Activated CD4-positive, alpha-beta T cell treated with anti-CD3 and anti-CD28 coated beads, Interleukin-2, amount 10 ng/mL, durations not matched to agents 7 days and 5 days (primary cell): ENCODE measurements around the gene NUP133. TPM values are rescaled to one million over a fixed set of nuclear protein-coding genes. Genes with fewer than 3 reads are reported as not detected.
"Not testable (repeated sequence)": the region's sequence is repeated elsewhere in the genome, so short reads cannot be mapped to it uniquely, and the experiment has no call there.

Source experiments
- CTCF ChIA-PET: fragments of 350-600 bp; sonication (Branson Sonifier 250); formaldehyde crosslinking; loops from one replicate; lab custom pipeline; 2021; ENCODE audit warnings: antibody characterized with exemption; lab: Charles Lee
- POLR2A ChIA-PET: fragments of 350-600 bp; sonication (Branson Sonifier 250); formaldehyde crosslinking; loops from one replicate; lab custom pipeline; 2021; ENCODE audit warnings: antibody characterized with exemption; lab: Charles Lee
- DNase-seq: peaks from one replicate; pipeline ENCODE4 v3.0.0-alpha.2; 2020
- H3K27ac Mint-ChIP-seq: one replicate; pipeline ENCODE4 v1.8.0; 2021; ENCODE audit warnings: mild to moderate bottlenecking, moderate library complexity, mixed read lengths
- H3K27me3 Mint-ChIP-seq: one replicate; pipeline ENCODE4 v1.8.0; 2021; ENCODE audit warnings: mixed read lengths
- H3K36me3 Mint-ChIP-seq: one replicate; pipeline ENCODE4 v1.8.0; 2021; ENCODE audit warnings: low read depth, mixed read lengths
- H3K4me1 Mint-ChIP-seq: one replicate; pipeline ENCODE4 v1.8.0; 2021; ENCODE audit warnings: mixed read lengths
- H3K4me3 Mint-ChIP-seq: one replicate; pipeline ENCODE4 v1.8.0; 2021; ENCODE audit warnings: mild to moderate bottlenecking, moderate library complexity, mixed read lengths
- H3K9me3 Mint-ChIP-seq: one replicate; pipeline ENCODE4 v1.8.0; 2021; ENCODE audit warnings: mixed read lengths
- total RNA-seq, 2 experiments: library from RNA; stranded (reverse); gene quantifications; one replicate each; pipeline ENCODE4 v1.2.3, GENCODE V29; 2021

The NUP133 gene
- total RNA-seq, 2 experiments from 2014 or later = 45.2 to 46.0 TPM

DNA sequence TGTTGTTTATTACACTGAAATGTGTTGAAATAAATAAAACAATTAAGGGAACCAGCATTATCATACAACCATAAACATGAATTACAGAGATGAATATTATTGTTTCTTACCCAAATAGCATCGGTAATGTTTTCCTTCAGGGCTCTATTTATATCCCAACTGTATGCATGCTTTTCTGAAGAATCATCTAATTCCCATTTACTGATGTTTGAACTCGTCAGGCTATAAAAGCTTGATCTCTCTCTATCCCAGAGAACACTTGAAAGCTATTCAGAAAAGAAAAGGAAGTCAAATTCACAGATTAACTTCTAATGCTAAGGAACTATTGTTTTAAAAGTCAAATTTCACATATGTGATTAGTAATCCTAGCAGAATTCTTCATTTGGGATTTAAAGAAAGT, 12.4 kb downstream of the NUP133 start:
- no peaks in the 10 kb centered on the region for H3K9me3 Mint-ChIP-seq
- ChIA-PET POLR2A (interaction anchor here (1.2 kb wide), 1 partner anchor 12 kb away, joined by 3 read pairs; the partner anchor contains the start of gene NUP133), CTCF (interaction anchor here (1.2 kb wide), 2 partner anchors 11 to 230 kb away, joined by 3 read pairs; no protein-coding TSS in a partner anchor)
- H3K4me3 Mint-ChIP-seq = no peak overlapping the region
- H3K27ac Mint-ChIP-seq = no peak overlapping the region
- H3K27me3 Mint-ChIP-seq = no peaks in the 10 kb centered on the region
- H3K36me3 Mint-ChIP-seq = peaks cover 40% of the 10 kb centered on the region
- H3K4me1 Mint-ChIP-seq = no peaks in the 10 kb centered on the region
- no peak for DNase-seq

GRCh38 chr1:229487181-229487580, 21.0 kb downstream of the NUP133 start:
- CTCF ChIA-PET = interaction anchor here (0.9 kb wide), 1 partner anchor 18 kb away, joined by 3 read pairs; no protein-coding TSS in a partner anchor
- Mint-ChIP-seq H3K4me3 (no peak overlapping the region), H3K27me3 (no peaks in the 10 kb centered on the region), H3K4me1 (peaks cover 2% of the 10 kb centered on the region), H3K9me3 (no peaks in the 10 kb centered on the region), H3K36me3 (peaks cover 49% of the 10 kb centered on the region), H3K27ac (no peak overlapping the region)
- no peak for DNase-seq
- POLR2A ChIA-PET = no interaction called here

GRCh38 chr1:229485318-229485717, 22.8 kb downstream of the NUP133 start:
- no peak for DNase-seq
- Mint-ChIP-seq H3K9me3 (no peaks in the 10 kb centered on the region), H3K27me3 (no peaks in the 10 kb centered on the region), H3K4me3 (no peak overlapping the region), H3K27ac (no peak overlapping the region), H3K4me1 (peaks cover 4% of the 10 kb centered on the region), H3K36me3 (peaks cover 51% of the 10 kb centered on the region)
- CTCF ChIA-PET = interaction anchor here (1.0 kb wide), 1 partner anchor 9 kb away, joined by 3 read pairs; no protein-coding TSS in a partner anchor
- POLR2A ChIA-PET = no interaction called here

- no peak overlapping the region for H3K27ac Mint-ChIP-seq
- ChIA-PET POLR2A (no interaction called here), CTCF (interaction anchor here (0.8 to 2.0 kb wide), 15 partner anchors 10 to 296 kb away, joined by 3 to 13 read pairs (median 3); partner anchors contain the start of gene CCSAP)
- no peaks in the 10 kb centered on the region for H3K9me3 Mint-ChIP-seq
- H3K4me3 Mint-ChIP-seq = no peak overlapping the region
- peaks cover 11% of the 10 kb centered on the region for H3K4me1 Mint-ChIP-seq
- no peak for DNase-seq
- H3K27me3 Mint-ChIP-seq = no peaks in the 10 kb centered on the region
- H3K36me3 Mint-ChIP-seq = peaks cover 47% of the 10 kb centered on the region
Observed at GRCh38 chr1:229482511-229482910, 25.6 kb downstream of the NUP133 start.

DNA sequence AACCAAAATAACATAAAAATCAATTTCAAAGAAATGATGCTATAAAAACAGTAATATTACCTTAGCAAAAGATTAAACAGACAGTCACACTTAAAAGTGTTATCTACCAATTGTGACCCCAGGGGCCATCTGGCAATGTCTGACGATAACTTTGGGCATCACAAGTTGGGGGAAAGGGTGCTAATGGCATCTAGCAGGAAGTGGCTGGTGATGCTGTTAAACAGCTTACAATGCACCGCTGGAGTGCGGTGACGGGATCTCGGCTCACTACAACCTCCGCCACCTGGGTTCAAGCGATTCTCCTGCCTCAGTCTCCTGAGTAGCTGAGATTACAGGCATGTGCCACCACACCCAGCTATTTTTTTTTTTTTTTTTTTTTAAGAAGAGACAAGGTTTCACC, 27.6 kb downstream of the NUP133 start:
- Mint-ChIP-seq H3K27me3 (no peaks in the 10 kb centered on the region), H3K27ac (no peak overlapping the region), H3K9me3 (no peaks in the 10 kb centered on the region), H3K4me1 (peaks cover 11% of the 10 kb centered on the region), H3K4me3 (no peak overlapping the region), H3K36me3 (peaks cover 34% of the 10 kb centered on the region)
- ChIA-PET CTCF (interaction anchor here (0.9 to 1.5 kb wide), 4 partner anchors 32 to 249 kb away, joined by 3 to 5 read pairs (median 4); no protein-coding TSS in a partner anchor), POLR2A (interaction anchor here (0.6 kb wide), 1 partner anchor 222 kb away, joined by 7 read pairs; no protein-coding TSS in a partner anchor)
- no peak for DNase-seq

GRCh38 chr1:229479660-229480399, 28.3 kb downstream of the NUP133 start:
- Mint-ChIP-seq H3K27ac (no peak overlapping the region), H3K27me3 (no peaks in the 10 kb centered on the region), H3K9me3 (no peaks in the 10 kb centered on the region), H3K4me3 (no peak overlapping the region), H3K4me1 (peaks cover 11% of the 10 kb centered on the region), H3K36me3 (peaks cover 30% of the 10 kb centered on the region)
- ChIA-PET POLR2A (interaction anchor here (0.6 kb wide), 1 partner anchor 221 kb away, joined by 7 read pairs; no protein-coding TSS in a partner anchor), CTCF (interaction anchor here (0.9 to 1.5 kb wide), 3 partner anchors 221 to 251 kb away, joined by 3 to 4 read pairs (median 3); no protein-coding TSS in a partner anchor)
- no peak for DNase-seq

GRCh38 chr1:229478852-229479251, 29.3 kb downstream of the NUP133 start:
- CTCF ChIA-PET = interaction anchor here (1.5 kb wide), 1 partner anchor 250 kb away, joined by 3 read pairs; no protein-coding TSS in a partner anchor
- POLR2A ChIA-PET = no interaction called here
- no peak overlapping the region for H3K4me3 Mint-ChIP-seq

DNA sequence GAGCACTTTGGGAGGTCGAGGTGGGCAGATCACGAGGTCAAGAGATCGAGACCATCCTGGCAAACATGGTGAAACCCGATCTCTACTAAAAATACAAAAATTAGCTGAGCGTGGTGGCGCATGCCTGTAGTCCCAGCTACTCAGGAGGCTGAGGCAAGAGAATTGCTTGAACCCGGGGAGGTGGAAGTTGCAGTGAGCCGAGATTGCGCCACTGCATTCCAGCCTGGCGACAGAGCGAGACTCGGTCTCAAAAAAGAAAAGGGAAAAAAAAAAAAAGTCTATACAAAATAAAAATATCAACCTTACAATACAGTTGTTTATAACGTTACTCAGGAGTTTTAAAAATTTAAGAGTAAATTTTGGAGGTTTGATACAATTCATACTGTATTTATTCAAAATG, 32.3 kb downstream of the NUP133 start:
- H3K4me3 Mint-ChIP-seq, CTCF ChIA-PET, H3K4me1 Mint-ChIP-seq, DNase-seq, H3K27ac Mint-ChIP-seq, POLR2A ChIA-PET, H3K27me3 Mint-ChIP-seq, H3K9me3 Mint-ChIP-seq: not testable (repeated sequence)
- peaks cover 22% of the 10 kb centered on the region for H3K36me3 Mint-ChIP-seq

More at GRCh38 chr1:229478852-229479251, 29.3 kb downstream of the NUP133 start:
- Mint-ChIP-seq H3K27me3 (no peaks in the 10 kb centered on the region), H3K4me1 (peaks cover 11% of the 10 kb centered on the region), H3K9me3 (no peaks in the 10 kb centered on the region), H3K27ac (no peak overlapping the region), H3K36me3 (peaks cover 35% of the 10 kb centered on the region)
- DNase-seq = no peak

- DNase-seq = no peak
- H3K4me1 Mint-ChIP-seq = peaks cover 2% of the 10 kb centered on the region
- no peak overlapping the region for H3K4me3 Mint-ChIP-seq
- ChIA-PET CTCF (no interaction called here), POLR2A (no interaction called here)
- H3K27ac Mint-ChIP-seq = no peak overlapping the region
- peaks cover 27% of the 10 kb centered on the region for H3K36me3 Mint-ChIP-seq
- H3K9me3 Mint-ChIP-seq = no peaks in the 10 kb centered on the region
- no peaks in the 10 kb centered on the region for H3K27me3 Mint-ChIP-seq
Observed at GRCh38 chr1:229474509-229474908, 33.6 kb downstream of the NUP133 start.

DNA sequence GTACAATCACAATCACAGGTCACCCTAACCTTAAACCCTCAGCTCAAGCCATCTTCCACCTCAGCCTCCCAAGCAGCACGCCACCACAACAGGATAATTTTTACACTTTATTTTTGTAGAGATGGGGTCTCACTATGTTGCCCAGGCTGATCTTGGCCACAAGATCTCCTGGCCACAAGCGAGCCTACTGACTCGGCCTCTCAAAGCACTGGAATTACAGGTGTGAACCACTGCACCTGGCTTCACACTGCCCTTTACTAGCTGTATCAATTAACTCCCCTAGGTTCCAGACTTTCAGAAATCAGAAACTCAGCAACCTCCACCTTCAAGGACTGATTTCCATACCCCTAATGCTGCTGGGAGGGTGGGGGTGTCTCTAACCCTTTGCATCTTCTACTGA, 37.0 kb downstream of the NUP133 start:
- Mint-ChIP-seq H3K36me3 (peaks cover 34% of the 10 kb centered on the region), H3K9me3 (no peaks in the 10 kb centered on the region), H3K27me3 (no peaks in the 10 kb centered on the region), H3K4me1 (no peaks in the 10 kb centered on the region), H3K4me3 (no peak overlapping the region), H3K27ac (no peak overlapping the region)
- POLR2A ChIA-PET = no interaction called here
- CTCF ChIA-PET = interaction anchor here (1.1 kb wide), 1 partner anchor 62 kb away, joined by 3 read pairs; no protein-coding TSS in a partner anchor
- DNase-seq = no peak

- peaks cover 34% of the 10 kb centered on the region for H3K36me3 Mint-ChIP-seq
- CTCF ChIA-PET = interaction anchor here (1.1 kb wide), 1 partner anchor 62 kb away, joined by 3 read pairs; no protein-coding TSS in a partner anchor
Observed at GRCh38 chr1:229470406-229471043, 37.6 kb downstream of the NUP133 start.

DNA sequence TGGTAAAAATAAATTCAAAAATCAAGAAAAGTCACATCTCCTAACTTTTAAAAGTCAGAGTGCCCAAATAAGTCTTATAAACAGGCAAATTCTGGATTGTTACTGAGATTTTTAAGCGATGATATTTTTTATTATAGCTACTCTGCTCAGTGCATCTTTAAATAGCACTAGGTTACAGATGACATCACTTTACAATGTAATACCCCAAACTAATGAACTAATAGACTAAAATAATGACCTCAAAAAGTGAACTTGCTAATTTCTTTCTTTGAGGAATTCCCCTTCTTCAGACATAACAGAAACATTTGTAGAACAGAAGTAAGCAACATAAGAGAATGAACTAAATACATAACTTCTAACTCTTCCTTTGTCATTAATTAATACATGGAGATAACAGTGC, 41.3 kb downstream of the NUP133 start:
- Mint-ChIP-seq H3K9me3 (no peaks in the 10 kb centered on the region), H3K36me3 (peaks cover 46% of the 10 kb centered on the region), H3K27ac (no peak overlapping the region), H3K4me3 (no peak overlapping the region), H3K27me3 (no peaks in the 10 kb centered on the region), H3K4me1 (no peaks in the 10 kb centered on the region)
- POLR2A ChIA-PET = interaction anchor here (0.6 kb wide), 1 partner anchor 66 kb away, joined by 4 read pairs; no protein-coding TSS in a partner anchor
- CTCF ChIA-PET = interaction anchor here (0.6 to 0.8 kb wide), 2 partner anchors 11 to 15 kb away, joined by 3 read pairs; no protein-coding TSS in a partner anchor
- no peak for DNase-seq

More at GRCh38 chr1:229470406-229471043, 37.6 kb downstream of the NUP133 start:
- Mint-ChIP-seq H3K4me3 (no peak overlapping the region), H3K4me1 (no peaks in the 10 kb centered on the region), H3K27ac (no peak overlapping the region), H3K9me3 (no peaks in the 10 kb centered on the region), H3K27me3 (no peaks in the 10 kb centered on the region)
- no peak for DNase-seq
- POLR2A ChIA-PET = no interaction called here
